Astrocyte of the spinal cord (primary cell): ENCODE results near the gene ENDOD1.

Source experiments
- DNase-seq: peaks from one replicate; pipeline ENCODE4 v3.0.0; 2011; ENCODE audit warnings: low read depth, low spot score
- H3K4me3 ChIP-seq: 2 replicates; pipeline ENCODE4 v1.5.1; 2011; ENCODE audit warnings: low read depth, mild to moderate bottlenecking, low read length, moderate library complexity
- in situ Hi-C: cut with HindIII; loops from 2 replicates; pipeline ENCODE4 v1.10.0; 2017; ENCODE audit warnings: low sequenced_read_pairs
- TF ChIP-seq, protein P1 (sequence below): IDR thresholded peaks from 2 replicates; pipeline ENCODE4 v1.5.1; 2012; ENCODE audit warnings: low read depth, mild to moderate bottlenecking, low read length, inconsistent platforms

The ENDOD1 gene

DNA sequence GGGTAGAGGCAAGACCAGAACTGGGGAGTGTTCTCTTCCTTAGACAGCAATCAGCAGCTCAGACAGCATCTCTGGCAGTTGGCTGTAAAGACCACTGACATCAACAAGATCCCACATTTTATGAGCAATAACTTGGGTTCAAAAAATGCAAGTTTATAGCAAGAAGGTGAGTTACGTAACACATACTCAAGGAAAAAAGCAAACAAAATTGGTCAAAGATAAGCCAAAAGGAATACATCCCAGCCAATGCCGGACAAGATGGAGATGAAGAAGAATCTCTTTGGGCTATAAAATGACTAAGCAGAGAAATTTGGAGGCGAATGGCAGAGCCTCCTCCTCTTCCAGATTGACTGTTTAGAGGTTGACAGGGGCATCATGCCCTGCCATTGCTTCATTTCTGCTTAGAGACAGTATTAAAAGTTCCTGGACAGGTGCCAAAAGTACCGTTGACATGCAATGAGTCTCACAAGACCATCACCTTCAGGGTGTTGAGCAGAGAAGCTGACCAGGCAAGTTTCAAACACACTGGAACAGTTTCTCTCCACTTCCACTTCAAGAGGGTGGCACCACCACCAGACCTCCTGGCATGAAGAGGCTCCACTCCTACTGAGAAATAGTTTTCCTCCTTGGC is 55.9 kb downstream of the ENDOD1 start:
- DNase-seq = no peak
- no peak overlapping the region for H3K4me3 ChIP-seq
- TF ChIP-seq, protein P1, sequence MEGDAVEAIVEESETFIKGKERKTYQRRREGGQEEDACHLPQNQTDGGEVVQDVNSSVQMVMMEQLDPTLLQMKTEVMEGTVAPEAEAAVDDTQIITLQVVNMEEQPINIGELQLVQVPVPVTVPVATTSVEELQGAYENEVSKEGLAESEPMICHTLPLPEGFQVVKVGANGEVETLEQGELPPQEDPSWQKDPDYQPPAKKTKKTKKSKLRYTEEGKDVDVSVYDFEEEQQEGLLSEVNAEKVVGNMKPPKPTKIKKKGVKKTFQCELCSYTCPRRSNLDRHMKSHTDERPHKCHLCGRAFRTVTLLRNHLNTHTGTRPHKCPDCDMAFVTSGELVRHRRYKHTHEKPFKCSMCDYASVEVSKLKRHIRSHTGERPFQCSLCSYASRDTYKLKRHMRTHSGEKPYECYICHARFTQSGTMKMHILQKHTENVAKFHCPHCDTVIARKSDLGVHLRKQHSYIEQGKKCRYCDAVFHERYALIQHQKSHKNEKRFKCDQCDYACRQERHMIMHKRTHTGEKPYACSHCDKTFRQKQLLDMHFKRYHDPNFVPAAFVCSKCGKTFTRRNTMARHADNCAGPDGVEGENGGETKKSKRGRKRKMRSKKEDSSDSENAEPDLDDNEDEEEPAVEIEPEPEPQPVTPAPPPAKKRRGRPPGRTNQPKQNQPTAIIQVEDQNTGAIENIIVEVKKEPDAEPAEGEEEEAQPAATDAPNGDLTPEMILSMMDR = no peak
- in situ Hi-C loops = no loop called here

DNA sequence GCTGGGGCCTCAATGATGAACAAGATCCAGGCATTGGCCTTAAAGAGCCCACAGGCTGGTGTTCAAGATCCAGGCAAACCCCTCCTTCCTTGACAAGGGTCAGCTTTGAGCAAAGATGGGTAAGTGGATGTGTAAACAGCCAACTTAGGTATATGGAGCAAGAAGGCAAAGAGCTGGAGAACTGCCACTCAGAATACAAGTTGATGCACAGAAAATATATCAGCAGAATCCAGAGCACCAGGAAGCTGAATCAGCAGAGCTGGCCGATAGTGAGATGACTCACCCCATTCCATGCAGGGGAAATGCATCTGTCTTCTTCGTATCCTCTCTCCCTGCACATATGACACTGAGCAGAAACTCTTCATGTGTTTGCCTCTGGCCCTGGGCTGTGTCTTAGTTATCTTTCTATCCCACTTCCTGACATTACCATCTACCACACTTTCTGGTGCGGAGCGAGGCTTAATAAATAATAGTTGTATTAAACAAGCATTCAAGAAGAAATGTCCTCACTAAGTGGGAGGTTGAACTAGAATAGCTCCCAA is 57.8 kb downstream of the ENDOD1 start:
- TF ChIP-seq, protein P1 = no peak
- no peak overlapping the region for H3K4me3 ChIP-seq
- in situ Hi-C loops = no loop called here
- DNase-seq = peak; percentile 88

DNA sequence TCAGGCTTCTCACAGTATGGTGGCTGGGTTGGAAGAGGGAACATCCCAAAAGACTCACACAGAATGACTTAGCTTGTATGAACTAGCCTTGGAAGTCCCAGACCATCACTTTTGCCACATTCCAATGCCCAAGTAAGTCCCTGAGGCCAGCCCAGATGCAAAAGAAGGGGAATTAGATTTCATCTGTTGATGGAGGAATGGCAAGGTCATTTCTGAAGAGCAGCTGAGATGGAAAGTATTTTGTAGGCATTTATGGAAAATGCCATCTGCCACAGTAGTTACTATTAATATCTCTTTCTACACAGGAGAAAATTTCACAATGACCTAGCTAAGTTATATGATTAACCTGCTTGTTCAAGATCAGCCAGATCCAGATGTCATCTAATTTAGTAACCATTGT is 58.8 kb downstream of the ENDOD1 start:
- in situ Hi-C loops = no loop called here
- no peak overlapping the region for H3K4me3 ChIP-seq
- TF ChIP-seq, protein P1 = no peak
- DNase-seq = no peak

DNA sequence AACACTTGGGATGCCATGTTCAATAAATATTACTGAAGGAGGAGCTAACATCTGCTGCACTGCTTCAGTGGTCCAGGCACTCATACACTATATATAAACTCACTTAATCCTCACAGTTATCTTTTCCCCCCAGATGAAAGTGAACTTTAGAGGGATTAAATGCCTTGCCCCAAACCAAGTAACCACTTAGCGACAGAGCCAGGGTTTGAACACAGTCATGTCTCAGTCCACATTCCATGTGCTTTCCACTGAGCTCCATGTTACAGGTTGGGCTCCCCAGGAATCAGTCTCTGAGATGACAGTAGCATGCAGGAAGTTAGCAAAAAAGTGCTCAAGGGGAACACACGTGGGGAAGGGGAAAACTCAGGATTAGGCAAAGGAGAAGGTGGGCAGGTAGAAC is 59.3 kb downstream of the ENDOD1 start:
- H3K4me3 ChIP-seq = no peak overlapping the region
- no peak for DNase-seq
- TF ChIP-seq, protein P1 = no peak
- in situ Hi-C loops = no loop called here

DNA sequence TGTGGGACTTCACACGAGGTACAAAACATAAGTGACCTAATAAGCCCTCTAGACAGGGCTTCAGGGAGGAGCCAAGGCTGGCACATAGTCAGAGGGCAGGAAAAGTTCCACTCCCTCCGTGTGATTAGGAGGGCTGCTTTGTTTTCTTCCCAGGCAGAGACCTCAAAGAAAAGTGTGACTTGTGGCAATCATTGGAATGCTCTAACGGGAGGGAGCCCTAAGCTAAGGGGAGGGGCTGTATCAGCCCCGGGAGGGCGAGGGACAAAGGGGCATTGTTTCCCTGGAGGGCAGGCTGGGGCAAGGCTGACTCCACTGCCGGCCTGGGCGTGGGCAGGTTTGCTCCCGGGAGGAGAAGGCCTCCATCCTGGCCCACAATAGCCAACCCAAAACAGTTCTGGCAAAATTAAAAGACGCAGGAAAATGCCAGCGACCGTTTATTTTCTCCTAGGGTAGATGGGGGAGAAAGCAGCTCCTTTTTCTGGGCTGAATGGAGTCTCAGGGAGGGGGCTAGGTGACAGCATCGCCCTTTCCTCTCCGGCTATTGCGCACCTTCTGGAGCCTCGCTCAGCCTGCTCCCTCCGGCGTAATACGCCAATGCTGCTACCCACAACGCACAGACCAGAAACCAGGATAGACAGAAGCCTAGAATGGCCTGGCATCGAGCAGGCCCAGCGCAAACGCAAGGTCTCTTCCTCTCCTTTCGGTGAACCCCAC is 60.2 kb downstream of the ENDOD1 start:
- DNase-seq = peak; percentile 50
- TF ChIP-seq, protein P1 = no peak
- H3K4me3 ChIP-seq = no peak overlapping the region
- in situ Hi-C loops = no loop called here

DNA sequence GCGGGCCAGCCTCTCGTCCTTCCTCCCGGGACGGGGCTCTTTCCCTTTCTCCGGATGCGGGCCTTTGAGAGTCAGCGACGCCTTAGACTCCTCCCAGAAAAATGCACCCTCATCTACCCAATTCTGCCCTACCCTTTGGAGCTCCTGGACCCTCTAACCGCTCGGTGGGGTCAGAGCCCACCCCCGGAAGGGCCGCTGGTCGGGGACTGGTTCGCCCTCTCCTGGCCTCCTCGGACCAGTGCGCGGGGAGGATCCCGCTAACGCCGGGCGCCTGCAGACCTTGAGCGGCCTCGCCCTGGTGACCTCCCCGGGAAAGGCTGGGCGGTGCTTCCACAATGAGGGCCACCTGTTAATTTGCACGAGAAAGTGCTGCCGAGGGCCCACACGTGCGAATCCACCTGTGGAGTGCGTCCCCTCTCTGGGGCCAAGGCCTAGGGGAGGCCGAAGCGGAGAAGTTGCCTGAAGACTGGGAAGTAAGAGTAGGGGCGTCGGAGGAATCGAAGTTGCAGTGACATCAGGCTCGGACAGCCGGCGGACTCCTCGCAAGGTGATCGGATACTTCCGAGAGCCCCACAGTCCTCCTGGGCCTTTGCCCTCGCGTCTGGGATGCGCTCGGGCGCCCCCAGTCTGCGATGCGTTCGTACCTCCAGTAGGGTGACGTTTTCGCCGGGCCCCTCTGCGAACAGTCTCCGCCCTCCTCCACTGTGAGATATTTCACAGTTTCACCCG is 61.5 kb downstream of the ENDOD1 start:
- TF ChIP-seq, protein P1 = peak; percentile 71
- peak; percentile 89 for DNase-seq
- peak overlapping the region; percentile 37 for H3K4me3 ChIP-seq
- in situ Hi-C loops = no loop called here
